Measurements from ENCODE around the gene FOXO1. TPM values are rescaled to one million over a fixed set of nuclear protein-coding genes. Genes with fewer than 3 reads are reported as not detected.

Gene FOXO1
- total RNA-seq, 2 donors from 2014 or later, result 41.7 to 60.9 TPM

DNA sequence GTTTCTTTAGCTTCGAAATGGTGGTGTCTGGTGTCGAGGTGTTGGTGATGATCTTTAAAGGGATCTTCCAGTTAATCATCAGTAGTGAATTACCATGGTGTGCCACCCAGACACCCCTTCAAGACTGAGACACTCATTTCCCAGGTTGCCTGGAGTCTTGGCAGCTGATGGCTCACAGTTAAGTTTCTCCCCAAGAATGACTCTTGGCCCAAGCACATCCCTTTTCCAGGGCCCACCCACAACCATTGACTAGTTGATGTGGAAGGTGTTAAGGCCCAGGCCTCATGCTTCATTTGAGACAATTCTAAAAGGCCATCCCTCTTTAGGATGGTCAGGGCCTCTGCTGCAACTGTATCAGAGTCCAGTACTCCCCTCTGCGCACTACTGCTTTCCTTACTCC is 145.5 kb downstream of the FOXO1 start:
- no peaks in the 10 kb centered on the region for H3K9me3 ChIP-seq
- no peak for DNase-seq (ENCODE audit: low spot score)
- TF ChIP-seq CTCF (IDR thresholded peaks at IDR 0.05), result no peak

GRCh38 chr13:40519637-40520036 is 146.8 kb downstream of the FOXO1 start:
- Histone ChIP-seq H3K9me3 (no peaks in the 10 kb centered on the region), H3K27me3 (replicated peaks; ENCODE audit: insufficient read depth) (no peaks in the 10 kb centered on the region), H3K4me3 (no peak overlapping the region), H3K27ac (no peak overlapping the region), H3K36me3 (no peaks in the 10 kb centered on the region), H3K4me1 (ENCODE audit: control insufficient read depth in 1 of 2, low read depth in 2 of 2) (peaks cover 0 to 7% of the 10 kb centered on the region in 2 donors)
- ATAC-seq (ENCODE audit: insufficient number of reproducible peaks, low FRiP score, low read depth) (no peak), DNase-seq (ENCODE audit: low spot score) (no peak)
- TF ChIP-seq CTCF (IDR thresholded peaks at IDR 0.05), result no peak

More for the DNA sequence above, 145.5 kb downstream of the FOXO1 start:
- Histone ChIP-seq H3K4me1 (ENCODE audit: control insufficient read depth in 1 of 2, low read depth in 2 of 2) (peaks cover 0 to 7% of the 10 kb centered on the region in 2 donors), H3K36me3 (no peaks in the 10 kb centered on the region), H3K4me3 (no peak overlapping the region), H3K27me3 (replicated peaks; ENCODE audit: insufficient read depth) (no peaks in the 10 kb centered on the region), H3K27ac (no peak overlapping the region)
- no peak for ATAC-seq (ENCODE audit: insufficient number of reproducible peaks, low FRiP score, low read depth)

DNA sequence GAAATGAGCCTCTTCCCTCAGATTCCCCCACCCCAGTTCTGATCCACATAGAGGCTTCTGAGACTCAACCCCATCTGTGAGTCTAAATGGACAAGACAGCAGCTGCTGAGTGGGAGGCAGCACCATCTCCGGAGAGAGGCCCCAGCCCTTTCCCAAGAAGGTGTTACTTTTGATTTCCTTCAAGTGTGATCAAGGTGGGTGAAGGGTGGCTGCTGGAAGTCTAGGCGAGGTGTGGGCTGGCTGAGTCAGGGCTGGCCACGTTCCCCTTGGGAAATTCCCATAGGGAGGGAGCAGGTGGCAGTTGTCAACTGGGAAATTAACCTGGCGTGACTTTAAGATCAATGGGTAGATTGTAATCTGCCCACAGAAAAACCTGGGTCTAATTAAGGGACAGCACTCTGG is 148.0 kb downstream of the FOXO1 start:
- no peaks in the 10 kb centered on the region for H3K9me3 ChIP-seq
- H3K36me3 ChIP-seq, result no peaks in the 10 kb centered on the region
- DNase-seq (ENCODE audit: low spot score) (no peak), ATAC-seq (ENCODE audit: insufficient number of reproducible peaks, low FRiP score, low read depth) (no peak)
- no peak for TF ChIP-seq CTCF (IDR thresholded peaks at IDR 0.05)
- no peak overlapping the region for H3K27ac ChIP-seq
- no peak overlapping the region for H3K4me3 ChIP-seq
- H3K4me1 ChIP-seq (ENCODE audit: control insufficient read depth in 1 of 2, low read depth in 2 of 2), result peaks cover 0 to 7% of the 10 kb centered on the region in 2 donors
- H3K27me3 ChIP-seq (replicated peaks; ENCODE audit: insufficient read depth), result no peaks in the 10 kb centered on the region

- Histone ChIP-seq H3K4me3 (no peak overlapping the region), H3K27ac (no peak overlapping the region), H3K9me3 (no peaks in the 10 kb centered on the region), H3K36me3 (no peaks in the 10 kb centered on the region), H3K27me3 (replicated peaks; ENCODE audit: insufficient read depth) (no peaks in the 10 kb centered on the region), H3K4me1 (ENCODE audit: control insufficient read depth in 1 of 2, low read depth in 2 of 2) (peaks cover 0 to 7% of the 10 kb centered on the region in 2 donors)
- ATAC-seq (ENCODE audit: insufficient number of reproducible peaks, low FRiP score, low read depth) (no peak), DNase-seq (ENCODE audit: low spot score) (no peak)
- no peak for TF ChIP-seq CTCF (IDR thresholded peaks at IDR 0.05)
Observed at GRCh38 chr13:40517486-40518480, 148.7 kb downstream of the FOXO1 start.

DNA sequence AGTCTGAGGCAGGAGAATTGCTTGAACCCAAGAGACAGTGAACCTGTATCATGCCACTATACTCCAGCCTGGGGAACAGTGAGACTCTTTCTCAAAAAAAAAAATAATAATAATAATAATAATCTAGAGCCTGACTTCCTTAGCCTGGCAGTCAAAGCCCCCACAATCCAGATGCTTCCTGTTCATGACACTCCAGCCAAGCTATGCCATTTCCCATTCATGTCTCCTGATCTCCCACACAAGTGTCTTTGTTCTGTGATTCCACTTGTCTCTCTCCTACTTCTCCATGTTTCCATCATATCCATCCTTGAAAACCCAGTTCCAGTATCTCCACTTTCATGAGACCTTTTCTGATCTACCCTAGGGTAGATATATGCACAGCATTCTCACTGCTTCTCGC is 150.7 kb downstream of the FOXO1 start:
- TF ChIP-seq CTCF (IDR thresholded peaks at IDR 0.05), result no peak
- no peak for ATAC-seq (ENCODE audit: insufficient number of reproducible peaks, low FRiP score, low read depth)
- H3K9me3 ChIP-seq, result no peaks in the 10 kb centered on the region

More for the DNA sequence above, 150.7 kb downstream of the FOXO1 start:
- Histone ChIP-seq H3K27me3 (replicated peaks; ENCODE audit: insufficient read depth) (no peaks in the 10 kb centered on the region), H3K27ac (no peak overlapping the region), H3K4me3 (no peak overlapping the region), H3K4me1 (ENCODE audit: control insufficient read depth in 1 of 2, low read depth in 2 of 2) (peaks cover 0 to 7% of the 10 kb centered on the region in 2 donors), H3K36me3 (no peaks in the 10 kb centered on the region)
- DNase-seq (ENCODE audit: low spot score), result no peak

Measured in thoracic aorta (tissue), 2 donors.